A549 treated with AZD2906 at 1 μM for 4 hours (cell line): ENCODE data around the gene HPS1. TPM values are rescaled to one million over a fixed set of nuclear protein-coding genes. Genes with fewer than 3 reads are reported as not detected.

ENCODE experiments used
- total RNA-seq: library from RNA; stranded (reverse); fragments of 200-300 nt; extraction: Qiagen RNA extraction; gene quantifications from 5 replicates; pipeline ENCODE4 v1.2.3, GENCODE V29; 2022

Gene HPS1
- 30.4 to 37.3 TPM (median 34.5 TPM) in 5 replicates for total RNA-seq

GRCh38 chr10:98446661-98447221, at the start of gene HPS1:
HPS1 (minus strand) TSS chr10:98446935; CDS start chr10:98443240, 3,695 bp downstream.

DNA sequence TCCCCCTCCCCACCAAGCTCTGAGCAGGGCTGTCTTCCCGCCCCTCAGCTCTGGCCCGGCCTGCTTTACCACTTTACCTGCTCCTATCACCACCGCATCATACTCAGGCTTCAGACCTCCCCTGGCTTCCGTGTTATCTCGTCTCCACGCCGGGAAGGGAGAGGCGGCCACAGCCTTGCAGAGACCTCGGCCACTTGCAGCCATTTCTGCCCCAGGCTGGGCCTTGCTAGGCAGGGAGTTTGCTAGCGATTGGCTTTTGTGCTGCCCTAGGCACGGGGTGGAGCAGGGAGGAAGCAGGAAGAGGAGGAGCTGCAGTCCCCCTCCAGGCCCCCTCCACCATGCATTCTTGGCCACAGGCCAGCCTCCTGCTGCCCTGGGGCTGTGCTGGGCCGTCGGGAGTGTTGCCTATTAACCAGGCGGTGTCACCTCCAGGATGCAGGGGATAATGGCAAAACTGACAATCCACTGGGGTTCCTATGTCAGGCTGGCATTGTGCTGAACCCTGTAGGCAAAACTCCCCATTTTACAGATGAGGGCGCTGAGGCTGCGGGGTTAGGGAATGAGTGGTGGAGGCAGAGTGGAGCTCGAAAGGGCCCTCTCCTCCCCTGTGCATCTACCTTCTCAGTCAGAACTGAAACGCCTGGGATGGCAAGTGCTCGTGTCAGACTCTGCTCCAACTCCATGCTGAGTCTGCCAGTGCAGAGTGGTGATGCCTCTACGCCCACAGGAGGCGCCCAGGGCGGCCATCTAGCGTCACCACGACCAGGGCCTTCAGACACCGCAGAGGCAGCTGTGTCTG, 31.6 kb downstream of the HPS1 start, which contains the start of gene PYROXD2:
Gene PYROXD2 (minus strand): TSS at position 251 of the 799 bp plus-strand sequence. CDS start 47 bp downstream, at position 204.

Other genes with a start within 250 kb of the HPS1 start
- gene LOXL4, start 178.7 kb downstream of the HPS1 start, total RNA-seq: 1.4 to 1.6 TPM (median 1.5 TPM) in 5 replicates
- 3.6 to 6.0 TPM (median 4.3 TPM) in 5 replicates for gene PYROXD2, start 31.8 kb downstream of the HPS1 start, total RNA-seq